NCI-H1105 treated with DMSO at 0.1 percent for 48 hours (cell line): ENCODE data around the gene SAP130.

Source experiments
- DNase-seq: peaks from one replicate; lab custom pipeline; 2025; lab: John Stamatoyannopoulos, UW

The SAP130 gene

GRCh38 chr2:128026448-128027277, 1.2 kb downstream of the SAP130 start:
- DNase-seq = no peak

GRCh38 chr2:128024816-128025215, 3.0 kb downstream of the SAP130 start:
- DNase-seq = no peak

GRCh38 chr2:128017561-128017960, 10.3 kb downstream of the SAP130 start:
- DNase-seq = no peak

GRCh38 chr2:128016620-128017019, 11.2 kb downstream of the SAP130 start:
- no peak for DNase-seq

GRCh38 chr2:128012698-128013097, 15.2 kb downstream of the SAP130 start:
- no peak for DNase-seq

- DNase-seq = no peak
Observed at GRCh38 chr2:128008074-128008672, 19.7 kb downstream of the SAP130 start.

GRCh38 chr2:128004509-128004908, 23.4 kb downstream of the SAP130 start:
- DNase-seq = no peak

- no peak for DNase-seq
Observed at GRCh38 chr2:128003463-128003862, 24.4 kb downstream of the SAP130 start.

- no peak for DNase-seq
Observed at GRCh38 chr2:127996160-127996559, 31.7 kb downstream of the SAP130 start.

- no peak for DNase-seq
Observed at GRCh38 chr2:127995725-127996124, 32.1 kb downstream of the SAP130 start.

- no peak for DNase-seq
Observed at GRCh38 chr2:127993659-127994058, 34.2 kb downstream of the SAP130 start.

- DNase-seq = no peak
Observed at GRCh38 chr2:127991742-127992141, 36.1 kb downstream of the SAP130 start.

GRCh38 chr2:127986548-127987079, 41.2 kb downstream of the SAP130 start:
- DNase-seq = no peak

GRCh38 chr2:127985735-127986134, 42.1 kb downstream of the SAP130 start:
- no peak for DNase-seq

GRCh38 chr2:127985026-127985734, 42.7 kb downstream of the SAP130 start:
- no peak for DNase-seq

GRCh38 chr2:127984551-127984950, 43.3 kb downstream of the SAP130 start:
- DNase-seq = no peak

GRCh38 chr2:127969446-127969845, 58.4 kb downstream of the SAP130 start:
- DNase-seq = no peak

GRCh38 chr2:127968610-127969339, 59.1 kb downstream of the SAP130 start:
- no peak for DNase-seq

GRCh38 chr2:127961729-127962128, 66.1 kb downstream of the SAP130 start:
- DNase-seq = no peak

GRCh38 chr2:127957240-127957639, 70.6 kb downstream of the SAP130 start:
- no peak for DNase-seq

GRCh38 chr2:127954857-127955256, 73.0 kb downstream of the SAP130 start:
- no peak for DNase-seq

GRCh38 chr2:127953849-127954248, 74.0 kb downstream of the SAP130 start:
- no peak for DNase-seq
